ENCODE measurements around the gene TVP23B.
"Not testable (repeated sequence)": the region's sequence is repeated elsewhere in the genome, so short reads cannot be mapped to it uniquely, and the experiment has no call there.

The TVP23B gene

GRCh38 chr17:18816489-18817371 is 35.7 kb downstream of the TVP23B start:
- H3F3A ChIP-seq (ENCODE audit: low read depth); H3K4me3 ChIP-seq (ENCODE audit: low read length, poor library complexity, severe bottlenecking); H4K20me1 ChIP-seq (ENCODE audit: insufficient read depth, low read length, poor library complexity, severe bottlenecking); H3K27me3 ChIP-seq (ENCODE audit: insufficient read depth, low read length, poor library complexity, severe bottlenecking); H3K4me2 ChIP-seq (ENCODE audit: low read depth, low read length, poor library complexity, severe bottlenecking); H3K4me1 ChIP-seq (ENCODE audit: insufficient read depth, low read length, poor library complexity, severe bottlenecking); H3K9me3 ChIP-seq (ENCODE audit: insufficient read depth, low read depth, low read length); H3K36me3 ChIP-seq (ENCODE audit: insufficient read depth, low read length); H3K9me2 ChIP-seq (replicated peaks; ENCODE audit: low read depth, low read length); H3K9ac ChIP-seq (ENCODE audit: low read depth, low read length, poor library complexity, severe bottlenecking); H2AFZ ChIP-seq (ENCODE audit: low read length); H3K79me2 ChIP-seq (ENCODE audit: insufficient read depth, low read length): not testable (repeated sequence)
- TF ChIP-seq CTCF (conservative IDR thresholded peaks at IDR 0.05; ENCODE audit: low read length): peak; percentile 59

- not testable (repeated sequence) for H3K4me3 ChIP-seq (ENCODE audit: low read length, poor library complexity, severe bottlenecking); H3K36me3 ChIP-seq (ENCODE audit: insufficient read depth, low read length); H3K4me2 ChIP-seq (ENCODE audit: low read depth, low read length, poor library complexity, severe bottlenecking); H3K79me2 ChIP-seq (ENCODE audit: insufficient read depth, low read length); H3K9me3 ChIP-seq (ENCODE audit: insufficient read depth, low read depth, low read length); H3F3A ChIP-seq (ENCODE audit: low read depth); H3K4me1 ChIP-seq (ENCODE audit: insufficient read depth, low read length, poor library complexity, severe bottlenecking); H3K9me2 ChIP-seq (replicated peaks; ENCODE audit: low read depth, low read length); H3K27me3 ChIP-seq (ENCODE audit: insufficient read depth, low read length, poor library complexity, severe bottlenecking); H2AFZ ChIP-seq (ENCODE audit: low read length); H4K20me1 ChIP-seq (ENCODE audit: insufficient read depth, low read length, poor library complexity, severe bottlenecking); H3K9ac ChIP-seq (ENCODE audit: low read depth, low read length, poor library complexity, severe bottlenecking)
Observed at GRCh38 chr17:18821430-18821829, 40.4 kb downstream of the TVP23B start.

GRCh38 chr17:18827613-18828012 is 46.6 kb downstream of the TVP23B start:
- H2AFZ ChIP-seq (ENCODE audit: low read length); H3K4me3 ChIP-seq (ENCODE audit: low read length, poor library complexity, severe bottlenecking); H3K9me3 ChIP-seq (ENCODE audit: insufficient read depth, low read depth, low read length); H3F3A ChIP-seq (ENCODE audit: low read depth); H3K36me3 ChIP-seq (ENCODE audit: insufficient read depth, low read length); H3K4me2 ChIP-seq (ENCODE audit: low read depth, low read length, poor library complexity, severe bottlenecking); H3K27me3 ChIP-seq (ENCODE audit: insufficient read depth, low read length, poor library complexity, severe bottlenecking); H3K9me2 ChIP-seq (replicated peaks; ENCODE audit: low read depth, low read length); H4K20me1 ChIP-seq (ENCODE audit: insufficient read depth, low read length, poor library complexity, severe bottlenecking); H3K4me1 ChIP-seq (ENCODE audit: insufficient read depth, low read length, poor library complexity, severe bottlenecking); H3K9ac ChIP-seq (ENCODE audit: low read depth, low read length, poor library complexity, severe bottlenecking); H3K79me2 ChIP-seq (ENCODE audit: insufficient read depth, low read length): not testable (repeated sequence)

- H3K4me1 ChIP-seq (ENCODE audit: insufficient read depth, low read length, poor library complexity, severe bottlenecking): no peaks in the 10 kb centered on the region
- H3K9me2 ChIP-seq (replicated peaks; ENCODE audit: low read depth, low read length): no peaks in the 10 kb centered on the region
- no peaks in the 10 kb centered on the region for H3F3A ChIP-seq (ENCODE audit: low read depth)
- H3K79me2 ChIP-seq (ENCODE audit: insufficient read depth, low read length): no peaks in the 10 kb centered on the region
- H4K20me1 ChIP-seq (ENCODE audit: insufficient read depth, low read length, poor library complexity, severe bottlenecking): no peaks in the 10 kb centered on the region
- H3K36me3 ChIP-seq (ENCODE audit: insufficient read depth, low read length): no peaks in the 10 kb centered on the region
- no peaks in the 10 kb centered on the region for H3K9me3 ChIP-seq (ENCODE audit: insufficient read depth, low read depth, low read length)
- TF ChIP-seq CTCF (conservative IDR thresholded peaks at IDR 0.05; ENCODE audit: low read length) (no peak), EZH2phosphoT487 (IDR thresholded peaks at IDR 0.05; ENCODE audit: borderline replicate concordance) (no peak)
- H3K4me3 ChIP-seq (ENCODE audit: low read length, poor library complexity, severe bottlenecking): no peak overlapping the region
- H2AFZ ChIP-seq (ENCODE audit: low read length): no peak overlapping the region
- H3K9ac ChIP-seq (ENCODE audit: low read depth, low read length, poor library complexity, severe bottlenecking): no peak overlapping the region
- H3K4me2 ChIP-seq (ENCODE audit: low read depth, low read length, poor library complexity, severe bottlenecking): no peak overlapping the region
- H3K27me3 ChIP-seq (ENCODE audit: insufficient read depth, low read length, poor library complexity, severe bottlenecking): no peaks in the 10 kb centered on the region
Observed at GRCh38 chr17:18848501-18848900, 67.5 kb downstream of the TVP23B start.

Data from Loucy (cell line).